H1 (cell line): ENCODE data around the gene ZMYM4. TPM values are rescaled to one million over a fixed set of nuclear protein-coding genes. Genes with fewer than 3 reads are reported as not detected.
"Not testable (repeated sequence)": the region's sequence is repeated elsewhere in the genome, so short reads cannot be mapped to it uniquely, and the experiment has no call there.

Experiments used
- CTCF ChIA-PET: fragments of 300-600 bp; sonication (Branson Sonifier 250); formaldehyde crosslinking; loops from one replicate; lab custom pipeline; 2021; ENCODE audit not compliant: partially characterized antibody; lab: Charles Lee
- POLR2A ChIA-PET: fragments of 300-600 bp; sonication (Branson Sonifier 250); formaldehyde crosslinking; loops from one replicate; lab custom pipeline; 2021; ENCODE audit warnings: inconsistent platforms; ENCODE audit not compliant: partially characterized antibody; lab: Charles Lee
- DNase-seq, 2 experiments: peaks; one replicate each; pipeline versions ENCODE4 v3.0.0 to v3.0.0-alpha.2; 2010 to 2022; ENCODE audit warnings: low spot score in 2 of 2, low read depth in 1 of 2, mixed read lengths in 1 of 2
- FAIRE-seq: peaks from 2 replicates; lab custom pipeline; 2011; peaks lifted over from hg19 to GRCh38; lab: Jason Lieb, UNC
- H2AFZ ChIP-seq: 2 replicates; pipeline ENCODE4 v1.8.1; 2012; ENCODE audit warnings: low read length, inconsistent platforms
- H2AK5ac ChIP-seq: 2 replicates; pipeline ENCODE4 v1.6.1; 2013; ENCODE audit warnings: low read depth, low read length
- H2BK120ac ChIP-seq: replicated peaks from 2 replicates; pipeline ENCODE3; 2013; ENCODE audit warnings: low read depth, low read length, inconsistent platforms
- H2BK12ac ChIP-seq: 2 replicates; pipeline ENCODE4 v1.6.1; 2013; ENCODE audit warnings: low read depth, low read length
- H2BK15ac ChIP-seq: 2 replicates; pipeline ENCODE4 v1.6.1; 2013; ENCODE audit warnings: low read length
- H2BK20ac ChIP-seq: 2 replicates; pipeline ENCODE4 v1.6.1; 2013; ENCODE audit warnings: low read length
- H2BK5ac ChIP-seq: 2 replicates; pipeline ENCODE4 v1.6.1; 2013; ENCODE audit warnings: low read depth, low read length
- H3K14ac ChIP-seq: 2 replicates; pipeline ENCODE4 v1.6.1; 2013; ENCODE audit warnings: inconsistent platforms; ENCODE audit not compliant: insufficient read length
- H3K18ac ChIP-seq: 2 replicates; pipeline ENCODE4 v1.6.1; 2013; ENCODE audit warnings: low read length; ENCODE audit errors: extremely low read depth
- H3K23ac ChIP-seq: 2 replicates; pipeline ENCODE4 v1.6.1; 2013; ENCODE audit warnings: inconsistent platforms; ENCODE audit not compliant: insufficient read length
- H3K23me2 ChIP-seq: 2 replicates; pipeline ENCODE4 v1.6.1; 2013; ENCODE audit warnings: low read depth, low read length
- H3K27ac ChIP-seq: 2 replicates; pipeline ENCODE4 v1.6.1; 2011; ENCODE audit warnings: low read depth, low read length, inconsistent platforms
- H3K27me3 ChIP-seq, 4 experiments: replicated peaks in 1 of 4; 1 replicate in 1 of 4; 2 replicates in 3 of 4; pipeline versions ENCODE4 v1.6.1 to v1.8.1; 2011 to 2013; ENCODE audit warnings: low read length in 3 of 4, mild to moderate bottlenecking in 3 of 4, inconsistent platforms in 2 of 4, mixed read lengths in 2 of 4, moderate library complexity in 1 of 4; ENCODE audit not compliant: control insufficient read depth in 3 of 4, insufficient read depth in 3 of 4; ENCODE audit errors: extremely low read depth in 1 of 4
- H3K36me3 ChIP-seq, 4 experiments: 2 replicates each; pipeline versions ENCODE4 v1.6.1 to v1.8.1; 2011 to 2013; ENCODE audit warnings: mild to moderate bottlenecking in 4 of 4, low read length in 3 of 4, moderate library complexity in 2 of 4, control low read depth in 1 of 4, inconsistent platforms in 1 of 4; ENCODE audit not compliant: insufficient read depth in 4 of 4, control insufficient read depth in 2 of 4
- H3K4ac ChIP-seq: replicated peaks from 2 replicates; pipeline ENCODE3; 2013; ENCODE audit warnings: low read length, low read depth, mixed read lengths, inconsistent platforms; ENCODE audit not compliant: insufficient read length
- H3K4me1 ChIP-seq, 4 experiments: replicated peaks in 1 of 4; 1 replicate in 1 of 4; 2 replicates in 3 of 4; pipeline versions ENCODE4 v1.6.1 to v1.8.1; 2011 to 2013; ENCODE audit warnings: low read length in 3 of 4, inconsistent platforms in 2 of 4, mixed read lengths in 1 of 4; ENCODE audit not compliant: insufficient read depth in 4 of 4, control insufficient read depth in 3 of 4
- H3K4me2 ChIP-seq, 2 experiments: 2 replicates each; pipeline versions ENCODE4 v1.6.1 to v1.8.1; 2011 to 2013; ENCODE audit warnings: low read depth in 2 of 2, low read length in 2 of 2, control low read depth in 1 of 2, inconsistent platforms in 1 of 2, mild to moderate bottlenecking in 1 of 2; ENCODE audit not compliant: insufficient read depth in 1 of 2
- H3K4me3 ChIP-seq, 4 experiments: fragments of 200-600, 300-600 bp in 1 of 4; sonication (generic), shearing (Covaris generic), sonication (Bioruptor Twin) in 1 of 4; 2 replicates each; pipeline versions ENCODE4 v1.5.1 to v1.8.1; 2011 to 2016; ENCODE audit warnings: low read length in 4 of 4, low read depth in 3 of 4, control low read depth in 2 of 4, inconsistent platforms in 2 of 4, mild to moderate bottlenecking in 2 of 4, mixed read lengths in 1 of 4, moderate library complexity in 1 of 4; ENCODE audit not compliant: insufficient read depth in 2 of 4; ENCODE audit errors: extremely low read depth in 1 of 4
- H3K56ac ChIP-seq: replicated peaks from 2 replicates; pipeline ENCODE3; 2013; ENCODE audit warnings: low read depth, mild to moderate bottlenecking, mixed read lengths, low read length, inconsistent platforms; ENCODE audit not compliant: insufficient read length
- H3K79me1 ChIP-seq: 2 replicates; pipeline ENCODE4 v1.6.1; 2013; ENCODE audit warnings: low read depth, low read length, control low read depth
- H3K79me2 ChIP-seq, 2 experiments: 2 replicates each; pipeline versions ENCODE4 v1.6.1 to v1.8.1; 2012 to 2013; ENCODE audit warnings: low read length in 2 of 2, mild to moderate bottlenecking in 2 of 2, inconsistent platforms in 1 of 2; ENCODE audit not compliant: insufficient read depth in 2 of 2, control insufficient read depth in 1 of 2
- H3K9ac ChIP-seq, 4 experiments: replicated peaks in 1 of 4; 1 replicate in 1 of 4; 2 replicates in 3 of 4; pipeline versions ENCODE4 v1.6.1 to v1.8.1; 2011 to 2013; ENCODE audit warnings: low read depth in 3 of 4, low read length in 3 of 4, control low read depth in 2 of 4, mild to moderate bottlenecking in 2 of 4, moderate library complexity in 2 of 4, inconsistent platforms in 1 of 4; ENCODE audit errors: extremely low read depth in 1 of 4
- H3K9me3 ChIP-seq, 2 experiments: 2 replicates each; pipeline versions ENCODE4 v1.6.1 to v1.8.1; 2012 to 2013; ENCODE audit warnings: mild to moderate bottlenecking in 2 of 2, moderate library complexity in 2 of 2, control low read depth in 1 of 2, inconsistent platforms in 1 of 2, low read depth in 1 of 2, low read length in 1 of 2, mixed read lengths in 1 of 2; ENCODE audit not compliant: insufficient read depth in 2 of 2
- H4K20me1 ChIP-seq, 2 experiments: replicated peaks in 1 of 2; 2 replicates each; pipeline versions ENCODE3 to v1.8.1; 2011 to 2013; ENCODE audit warnings: inconsistent platforms in 2 of 2, low read length in 2 of 2, mild to moderate bottlenecking in 1 of 2; ENCODE audit not compliant: insufficient read depth in 2 of 2, control insufficient read depth in 1 of 2
- H4K5ac ChIP-seq: 2 replicates; pipeline ENCODE4 v1.6.1; 2013; ENCODE audit warnings: low read length, low read depth, mixed read lengths, inconsistent platforms; ENCODE audit not compliant: insufficient read length
- H4K8ac ChIP-seq: 2 replicates; pipeline ENCODE4 v1.8.0; 2013; ENCODE audit warnings: mild to moderate bottlenecking, moderate library complexity, low read length, inconsistent platforms; ENCODE audit not compliant: insufficient read depth; ENCODE audit errors: extremely low read depth
- H4K91ac ChIP-seq: replicated peaks from 2 replicates; pipeline ENCODE3; 2013; ENCODE audit warnings: low read length, mixed read lengths, inconsistent platforms; ENCODE audit not compliant: insufficient read length
- WGBS, 2 experiments: shearing (Covaris generic) in 1 of 2; methylation state at CpG; one replicate each; pipeline versions ENCODE4 v1.1.6 to v1.1.7; 2013 to 2015; ENCODE audit warnings: low lambda C conversion rate in 2 of 2, mixed read lengths in 2 of 2, inconsistent platforms in 1 of 2, low coverage in 1 of 2, missing lambda C conversion rate in 1 of 2; ENCODE audit not compliant: insufficient replicate concordance in 2 of 2, insufficient coverage in 1 of 2, insufficient read length in 1 of 2; ENCODE audit errors: extremely low coverage in 1 of 2, missing lambda C conversion rate in 1 of 2; 5-methylcytosine and 5-hydroxymethylcytosine counted together
- polyA plus RNA-seq, 7 experiments: library from polyadenylated mRNA; depleted of rRNA in 3 of 7; stranded (reverse) in 5 of 7; unstranded in 2 of 7; fragments of >200 nt in 5 of 7; fragments of 200-250 nt in 2 of 7; gene quantifications; 1 replicate in 5 of 7; 2 replicates in 1 of 7; 4 replicates in 1 of 7; pipeline versions ENCODE4 v1.2.1 to v1.2.3, GENCODE V29; 2011 to 2013; ENCODE audit warnings: missing spikeins in 2 of 7, mixed read lengths in 2 of 7
- total RNA-seq: library from RNA; stranded (reverse); fragmentation: NEBNext Ultra II Directional; extraction: Animal tissue kit (Norgen Biotek cat#: 25700); gene quantifications from 2 replicates; pipeline ENCODE4 v1.2.1, GENCODE V29; 2021

ZMYM4 gene
- total and polyA plus RNA-seq, 2 of the 8 experiments (the other 6 are each of a cell fraction or from before 2014, with no cell fraction given) = 16.7 to 81.3 TPM

GRCh38 chr1:35380111-35380510 is 111.6 kb downstream of the ZMYM4 start:
- H2BK5ac ChIP-seq, H3K4me2 ChIP-seq, H3K79me2 ChIP-seq, POLR2A ChIA-PET, H4K8ac ChIP-seq, H3K18ac ChIP-seq, H3K4me1 ChIP-seq, DNase-seq, H3K9ac ChIP-seq, H4K91ac ChIP-seq, H2BK120ac ChIP-seq, H3K9me3 ChIP-seq, H2BK12ac ChIP-seq, H3K23ac ChIP-seq, H3K36me3 ChIP-seq, H3K27me3 ChIP-seq, H2AFZ ChIP-seq, H3K27ac ChIP-seq, H4K5ac ChIP-seq, H3K4me3 ChIP-seq, H3K79me1 ChIP-seq, H3K56ac ChIP-seq, H3K4ac ChIP-seq, H3K23me2 ChIP-seq, H2AK5ac ChIP-seq, H3K14ac ChIP-seq, CTCF ChIA-PET, FAIRE-seq, H2BK20ac ChIP-seq, H4K20me1 ChIP-seq, H2BK15ac ChIP-seq: not testable (repeated sequence)
- 96% methylated on average over 6 of the region's 6 CpGs; no CpG with 5 or more reads in 1 of the 2 experiments for WGBS, 2 experiments
